Amniotic stem cell (primary cell): ENCODE results near the gene NTM.

ENCODE experiments used
- DNase-seq: peaks from one replicate; lab custom pipeline; 2025; lab: John Stamatoyannopoulos, UW

Gene NTM

GRCh38 chr11:131964698-131965483 is 594.5 kb downstream of the NTM start:
- DNase-seq, result no peak

DNA sequence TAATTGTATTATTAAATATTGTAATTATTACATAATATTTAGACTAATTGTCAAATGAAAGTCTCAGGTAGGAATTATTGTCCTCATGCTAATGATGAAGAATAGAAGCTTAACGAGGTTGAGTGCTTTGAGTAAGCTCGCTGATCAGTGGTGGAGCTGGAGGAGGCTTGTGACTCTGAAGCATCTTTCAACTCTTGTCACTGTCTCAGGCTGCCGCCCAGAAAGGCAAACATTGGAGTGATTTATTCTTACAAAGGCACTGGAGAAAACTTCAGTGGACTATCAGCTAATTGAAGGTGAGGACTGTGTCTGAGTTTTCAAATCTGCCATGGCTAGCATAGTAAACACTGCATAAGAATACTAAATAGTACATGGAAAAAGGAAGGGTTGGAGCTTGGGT is 595.1 kb downstream of the NTM start:
- no peak for DNase-seq

- DNase-seq, result no peak
Measured at GRCh38 chr11:131966667-131967066, 596.3 kb downstream of the NTM start.

DNA sequence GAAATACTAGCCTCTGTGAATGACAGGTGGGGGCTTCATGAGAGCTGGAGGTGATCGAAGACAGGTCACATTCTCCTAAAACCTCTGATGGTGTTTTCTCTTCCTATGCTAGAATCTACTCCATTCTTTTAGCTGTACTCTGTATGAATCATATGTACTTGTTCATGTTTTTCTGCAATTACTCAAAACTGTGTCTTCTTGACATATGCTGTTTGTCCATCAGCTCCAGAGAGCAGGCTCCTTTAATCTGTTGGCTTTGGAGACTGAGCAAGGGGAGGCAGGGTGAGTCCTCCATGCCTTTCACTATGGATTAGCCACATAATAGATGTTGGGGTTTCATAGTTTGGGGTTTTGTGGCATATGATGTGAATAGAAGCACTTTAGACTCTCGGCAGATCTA is 598.8 kb downstream of the NTM start:
- DNase-seq, result no peak

- no peak for DNase-seq
Measured at GRCh38 chr11:131973061-131973460, 602.6 kb downstream of the NTM start.

GRCh38 chr11:131975619-131976018 is 605.2 kb downstream of the NTM start:
- DNase-seq, result no peak

GRCh38 chr11:131976021-131976420 is 605.6 kb downstream of the NTM start:
- DNase-seq, result no peak

GRCh38 chr11:131977231-131977630 is 606.8 kb downstream of the NTM start:
- DNase-seq, result peak; percentile 48

GRCh38 chr11:131977854-131978253 is 607.4 kb downstream of the NTM start:
- peak; percentile 4 for DNase-seq

GRCh38 chr11:131978351-131978750 is 607.9 kb downstream of the NTM start:
- DNase-seq, result no peak

DNA sequence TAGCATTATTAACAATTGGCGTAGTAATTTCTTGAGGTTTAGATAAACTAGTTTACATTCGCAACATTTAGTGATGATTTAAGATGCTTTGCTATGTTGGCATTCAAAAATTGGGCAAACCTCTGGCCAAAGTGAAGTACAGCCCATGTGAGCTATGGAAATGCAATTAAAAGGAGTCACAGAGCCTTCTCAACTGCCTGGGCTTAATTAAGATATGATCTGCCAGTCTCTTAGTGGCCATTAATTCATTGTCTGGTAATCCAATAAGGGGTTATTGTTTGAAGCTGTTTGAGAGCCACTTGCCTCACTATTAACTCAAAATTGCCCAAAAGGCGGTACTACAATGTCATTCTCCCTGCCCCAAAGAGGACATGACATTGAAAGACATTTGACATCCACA is 608.9 kb downstream of the NTM start:
- no peak for DNase-seq

- DNase-seq, result no peak
Measured at GRCh38 chr11:131980199-131980598, 609.8 kb downstream of the NTM start.

DNA sequence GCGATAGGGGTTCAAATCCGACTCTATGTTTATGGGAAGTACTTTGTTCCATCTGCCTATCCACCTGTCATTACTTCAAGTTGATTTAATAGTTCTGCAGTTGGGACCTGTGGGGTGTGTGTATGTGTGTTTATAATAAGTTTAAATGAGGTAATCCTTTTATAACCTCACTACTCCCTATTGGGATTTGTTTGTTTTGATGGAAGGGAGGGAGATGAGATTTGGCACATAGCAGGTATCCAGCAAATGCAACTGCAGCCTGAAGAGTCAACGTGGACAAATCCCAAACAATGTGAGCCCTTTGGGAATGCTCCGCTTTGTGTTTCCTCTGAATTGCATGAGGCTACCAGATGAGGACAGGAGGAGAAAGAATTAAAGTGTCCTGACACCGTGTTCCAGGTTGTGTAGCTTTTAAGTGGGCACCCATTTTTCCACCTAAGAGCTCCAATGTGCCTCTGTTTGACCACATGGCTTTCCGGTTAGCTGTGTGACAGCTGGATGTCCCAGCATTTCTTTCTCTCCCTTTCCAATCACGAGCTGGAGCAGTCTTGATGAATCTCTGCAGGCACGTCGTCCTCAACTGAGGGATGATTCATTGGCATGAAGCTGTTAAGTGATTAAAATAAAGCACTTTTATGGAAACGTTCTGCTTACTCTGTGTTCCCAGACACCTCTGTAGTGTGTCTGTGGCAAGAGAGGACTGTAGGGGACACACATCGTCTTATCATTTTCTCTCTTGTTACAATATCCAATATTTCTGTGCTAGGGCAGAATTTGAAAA is 610.7 kb downstream of the NTM start:
- DNase-seq, result no peak

GRCh38 chr11:131982154-131982553 is 611.7 kb downstream of the NTM start:
- DNase-seq, result no peak

DNA sequence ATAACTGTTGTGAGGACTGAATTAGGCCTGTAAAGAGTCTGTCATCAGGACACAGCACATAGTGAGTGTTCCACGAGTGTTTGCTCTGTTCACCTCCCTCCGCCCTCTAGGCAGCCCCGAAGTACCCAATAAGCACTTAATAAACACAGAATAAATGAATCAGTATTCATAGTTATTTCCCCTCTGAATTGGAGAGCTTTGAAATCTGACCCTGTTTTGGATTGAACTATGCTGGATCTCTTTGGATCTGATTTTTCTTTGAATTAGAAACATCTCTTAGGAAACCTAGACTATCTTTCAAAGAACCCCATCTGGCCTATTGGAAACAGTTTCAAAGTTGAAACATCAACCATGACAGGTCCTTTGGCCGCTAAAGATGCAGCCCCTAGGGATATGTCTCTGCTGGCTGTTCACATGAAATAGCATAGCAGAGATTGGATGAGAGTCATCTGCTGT is 615.5 kb downstream of the NTM start:
- DNase-seq, result no peak

GRCh38 chr11:131987703-131988102 is 617.3 kb downstream of the NTM start:
- DNase-seq, result no peak

DNA sequence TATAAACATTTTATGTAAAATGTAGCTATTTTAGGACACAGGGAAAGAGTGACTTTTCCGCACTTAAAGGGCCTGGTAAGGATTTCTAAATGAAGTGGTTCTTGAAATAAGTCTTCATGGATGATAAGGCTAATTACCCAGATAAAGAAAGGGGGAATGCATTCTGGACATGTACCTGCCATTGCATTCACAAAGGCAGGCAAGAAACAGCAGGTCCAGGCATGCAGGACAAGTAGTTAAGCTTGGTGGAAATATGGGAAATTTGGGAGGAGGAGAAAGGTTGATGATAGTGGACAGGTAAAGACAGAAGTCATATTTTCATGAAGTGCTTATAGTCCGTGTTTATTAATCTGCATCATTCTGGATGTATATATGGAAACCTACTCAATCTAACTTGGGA is 621.2 kb downstream of the NTM start:
- DNase-seq, result no peak

- no peak for DNase-seq
Measured at GRCh38 chr11:131993246-131993645, 622.8 kb downstream of the NTM start.

GRCh38 chr11:131998020-131998419 is 627.6 kb downstream of the NTM start:
- DNase-seq, result no peak

DNA sequence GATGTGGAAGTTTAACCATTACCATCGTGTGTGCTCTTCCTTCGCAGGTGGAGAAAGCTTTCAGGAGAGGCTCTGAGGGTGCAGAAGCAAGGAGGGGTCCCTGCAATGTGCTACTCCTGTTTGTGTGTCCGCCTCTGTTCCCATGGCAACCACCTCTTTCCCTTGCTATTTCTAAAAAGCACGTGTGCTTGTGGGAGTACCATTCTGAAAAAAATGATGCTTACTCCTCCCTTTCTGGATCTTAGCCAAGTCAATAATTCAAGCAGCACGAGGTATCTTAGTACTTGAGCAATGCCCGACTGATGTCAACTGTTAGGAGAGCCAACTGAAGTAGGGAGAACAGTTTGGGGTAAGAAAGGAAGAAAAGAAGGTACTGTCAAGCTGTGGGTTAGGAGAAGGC is 628.7 kb downstream of the NTM start:
- no peak for DNase-seq

- no peak for DNase-seq
Measured at GRCh38 chr11:131999955-132000354, 629.5 kb downstream of the NTM start.

GRCh38 chr11:132005887-132006286 is 635.5 kb downstream of the NTM start:
- DNase-seq, result no peak

- no peak for DNase-seq
Measured at GRCh38 chr11:132006884-132007580, 636.6 kb downstream of the NTM start.
